A673 (cell line): ENCODE results near the gene MYO1C. TPM values are rescaled to one million over a fixed set of nuclear protein-coding genes. Genes with fewer than 3 reads are reported as not detected.
A peak's percentile ranks its signal among the peaks of the same experiment; 100 is the strongest.

Experiments used
- BruUV-seq: library from RNA; stranded (reverse); fragments of 400-500 nt; replicated peaks from 2 replicates; lab custom pipeline; 2021; lab: Mats Ljungman, UMichigan
- CTCF ChIA-PET: fragments of 300-600 bp; sonication (Branson Sonifier 250); formaldehyde crosslinking; loops from one replicate; lab custom pipeline; 2022; ENCODE audit warnings: antibody characterized with exemption; lab: Charles Lee
- POLR2A ChIA-PET: fragments of 300-600 bp; sonication (Branson Sonifier 250); formaldehyde crosslinking; loops from one replicate; lab custom pipeline; 2022; ENCODE audit warnings: antibody characterized with exemption; ENCODE audit not compliant: low non-redundant PET; lab: Charles Lee
- DNase-seq: peaks from one replicate; pipeline ENCODE4 v3.0.0-alpha.2; 2015; ENCODE audit warnings: low spot score
- H3K27ac ChIP-seq: fragments of 200-600 bp; sonication (generic); 2 replicates; pipeline ENCODE4 v1.5.1; 2016; ENCODE audit warnings: mixed run types, low read depth, mild to moderate bottlenecking, mixed read lengths, antibody characterized with exemption, low read length; ENCODE audit not compliant: poor library complexity, severe bottlenecking
- H3K27me3 ChIP-seq: fragments of 200-600 bp; sonication (generic); replicated peaks from 2 replicates; pipeline ENCODE4 v1.6.1; 2017; ENCODE audit warnings: mixed run types, low read depth, mild to moderate bottlenecking, mixed read lengths, antibody characterized with exemption, low read length; ENCODE audit not compliant: insufficient read depth, poor library complexity
- H3K36me3 ChIP-seq: fragments of 200-600 bp; sonication (generic); 2 replicates; pipeline ENCODE4 v1.6.1; 2016; ENCODE audit warnings: mixed run types, mild to moderate bottlenecking, mixed read lengths, antibody characterized with exemption, low read length; ENCODE audit not compliant: insufficient read depth, poor library complexity, severe bottlenecking
- H3K4me1 ChIP-seq: fragments of 200-600 bp; sonication (generic); 2 replicates; pipeline ENCODE4 v1.6.1; 2017; ENCODE audit warnings: mixed run types, mild to moderate bottlenecking, mixed read lengths, antibody characterized with exemption, low read length; ENCODE audit not compliant: insufficient read depth, poor library complexity, severe bottlenecking
- H3K4me3 ChIP-seq: fragments of 200-600 bp; sonication (generic); 2 replicates; pipeline ENCODE4 v1.5.1; 2016; ENCODE audit warnings: low read depth, mixed run types, mild to moderate bottlenecking, mixed read lengths, low read length; ENCODE audit not compliant: poor library complexity, severe bottlenecking
- H3K9me3 ChIP-seq: fragments of 200-600 bp; sonication (generic); 2 replicates; pipeline ENCODE4 v1.6.1; 2016; ENCODE audit warnings: mixed run types, low read depth, mild to moderate bottlenecking, mixed read lengths, antibody characterized with exemption, low read length; ENCODE audit not compliant: poor library complexity, severe bottlenecking
- EZH2 ChIP-seq: fragments of 200-600 bp; sonication (generic); IDR thresholded peaks from 2 replicates; pipeline ENCODE4 v1.6.1; 2017; ENCODE audit warnings: borderline replicate concordance, low read depth, mild to moderate bottlenecking, mixed read lengths, antibody characterized with exemption, low read length; ENCODE audit not compliant: poor library complexity, severe bottlenecking
- intact Hi-C: fragments of 100-400 bp; cut with micrococcal nuclease; formaldehyde crosslinking; loops from one replicate; pipeline ENCODE4 v1.10.0; 2022; ENCODE audit not compliant: unreplicated experiment
- total RNA-seq: library from RNA; stranded (reverse); gene quantifications from 2 replicates; pipeline ENCODE4 v1.2.3, GENCODE V29; 2021
- TF ChIP-seq, protein P1 (sequence below): fragments of 300-800, 200-600 bp; sonication (generic); conservative IDR thresholded peaks from 2 replicates; pipeline ENCODE4 v1.5.1; 2017; ENCODE audit warnings: low read depth, mild to moderate bottlenecking, antibody characterized with exemption, low read length, moderate library complexity, mixed read lengths

Gene MYO1C
- total RNA-seq, 1 experiment from 2014 or later: 103 TPM

DNA sequence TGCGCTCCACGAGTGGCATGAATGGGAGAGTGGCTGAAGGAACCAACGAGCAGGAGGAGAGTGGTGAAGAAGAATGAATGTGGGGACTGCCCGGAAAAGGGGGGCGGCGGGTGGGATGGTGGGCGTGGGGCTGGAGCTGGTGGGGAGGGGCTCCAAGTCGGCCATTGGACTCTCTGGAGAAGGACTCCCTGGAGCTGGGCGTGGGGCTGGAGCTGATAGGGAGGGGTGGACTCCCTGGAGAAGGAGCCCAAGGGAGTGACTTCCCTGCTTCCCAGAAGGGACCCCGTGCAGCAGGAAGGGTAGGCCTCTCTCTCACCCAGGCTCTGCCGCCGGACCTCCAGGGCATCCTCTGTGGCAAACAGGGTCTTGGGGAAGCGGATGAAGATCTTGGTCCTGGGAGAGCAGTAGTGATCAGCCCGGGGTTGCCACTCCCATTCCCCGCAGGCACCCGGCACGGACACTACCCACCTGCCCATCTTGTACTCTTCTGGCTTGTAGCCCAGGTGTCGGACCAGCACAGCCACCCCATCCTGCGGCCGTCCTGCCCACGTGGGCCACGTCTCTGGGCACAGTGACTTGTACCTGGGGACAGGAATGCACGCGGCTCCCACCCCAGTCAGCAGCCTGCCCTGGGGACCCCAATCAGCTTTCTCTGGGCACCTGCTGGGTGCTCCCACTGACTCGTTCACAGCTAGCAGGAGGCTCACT lies 21.6 kb downstream of the MYO1C start:
- peak; percentile 48 for DNase-seq
- ChIA-PET POLR2A (no interaction called here), CTCF (no interaction called here)
- intact Hi-C loops: no loop called here
- Histone ChIP-seq H3K36me3 (peaks cover 34% of the 10 kb centered on the region), H3K27me3 (no peaks in the 10 kb centered on the region), H3K9me3 (no peaks in the 10 kb centered on the region), H3K4me3 (peak overlapping the region; percentile 16), H3K4me1 (peaks cover 14% of the 10 kb centered on the region), H3K27ac (peak overlapping the region; percentile 63)
- no TSS peak for BruUV-seq
- TF ChIP-seq EZH2: no peak
- TF ChIP-seq, protein P1, sequence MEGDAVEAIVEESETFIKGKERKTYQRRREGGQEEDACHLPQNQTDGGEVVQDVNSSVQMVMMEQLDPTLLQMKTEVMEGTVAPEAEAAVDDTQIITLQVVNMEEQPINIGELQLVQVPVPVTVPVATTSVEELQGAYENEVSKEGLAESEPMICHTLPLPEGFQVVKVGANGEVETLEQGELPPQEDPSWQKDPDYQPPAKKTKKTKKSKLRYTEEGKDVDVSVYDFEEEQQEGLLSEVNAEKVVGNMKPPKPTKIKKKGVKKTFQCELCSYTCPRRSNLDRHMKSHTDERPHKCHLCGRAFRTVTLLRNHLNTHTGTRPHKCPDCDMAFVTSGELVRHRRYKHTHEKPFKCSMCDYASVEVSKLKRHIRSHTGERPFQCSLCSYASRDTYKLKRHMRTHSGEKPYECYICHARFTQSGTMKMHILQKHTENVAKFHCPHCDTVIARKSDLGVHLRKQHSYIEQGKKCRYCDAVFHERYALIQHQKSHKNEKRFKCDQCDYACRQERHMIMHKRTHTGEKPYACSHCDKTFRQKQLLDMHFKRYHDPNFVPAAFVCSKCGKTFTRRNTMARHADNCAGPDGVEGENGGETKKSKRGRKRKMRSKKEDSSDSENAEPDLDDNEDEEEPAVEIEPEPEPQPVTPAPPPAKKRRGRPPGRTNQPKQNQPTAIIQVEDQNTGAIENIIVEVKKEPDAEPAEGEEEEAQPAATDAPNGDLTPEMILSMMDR: no peak

DNA sequence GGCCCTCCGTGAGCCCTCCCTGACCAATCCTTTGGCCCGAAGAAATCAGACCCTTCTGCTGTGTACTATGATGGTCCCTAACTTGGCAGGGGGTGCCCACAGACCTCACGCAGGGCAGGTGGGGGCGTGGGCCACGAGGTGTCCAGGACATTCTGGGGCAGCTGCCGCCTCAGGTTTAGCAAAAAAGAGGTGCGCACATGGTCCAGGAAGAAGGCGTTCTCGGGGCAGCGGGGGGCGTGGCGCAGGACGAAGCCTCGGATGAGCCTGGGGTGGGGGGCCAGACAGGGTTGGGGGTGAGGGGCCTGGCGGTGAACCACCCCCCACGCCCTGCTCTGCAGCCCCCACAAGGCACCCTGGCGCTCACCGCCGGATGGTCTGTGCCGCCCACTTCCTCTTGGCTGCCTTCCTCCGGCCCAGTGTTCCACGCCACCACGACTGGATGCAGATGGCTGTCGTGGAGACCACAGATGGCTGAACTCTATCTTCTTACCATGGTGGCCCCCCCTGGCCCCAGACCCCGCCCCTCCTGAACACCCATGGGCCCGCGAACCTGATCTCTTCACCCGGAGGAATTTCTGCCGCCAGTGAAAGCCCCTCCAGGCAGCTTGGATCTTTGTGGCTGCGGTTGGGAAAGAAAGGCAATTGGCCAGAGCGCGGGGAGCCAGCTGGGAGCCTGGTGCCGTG lies 22.3 kb downstream of the MYO1C start:
- ChIA-PET POLR2A (no interaction called here), CTCF (no interaction called here)
- TF ChIP-seq EZH2: no peak
- TF ChIP-seq, protein P1: no peak
- no peak for DNase-seq
- peaks cover 14% of the 10 kb centered on the region for H3K4me1 ChIP-seq
- no TSS peak for BruUV-seq
- H3K27ac ChIP-seq: peak overlapping the region; percentile 63
- H3K4me3 ChIP-seq: peak overlapping the region; percentile 16
- no peaks in the 10 kb centered on the region for H3K9me3 ChIP-seq
- peaks cover 30% of the 10 kb centered on the region for H3K36me3 ChIP-seq
- intact Hi-C loops: no loop called here
- no peaks in the 10 kb centered on the region for H3K27me3 ChIP-seq

DNA sequence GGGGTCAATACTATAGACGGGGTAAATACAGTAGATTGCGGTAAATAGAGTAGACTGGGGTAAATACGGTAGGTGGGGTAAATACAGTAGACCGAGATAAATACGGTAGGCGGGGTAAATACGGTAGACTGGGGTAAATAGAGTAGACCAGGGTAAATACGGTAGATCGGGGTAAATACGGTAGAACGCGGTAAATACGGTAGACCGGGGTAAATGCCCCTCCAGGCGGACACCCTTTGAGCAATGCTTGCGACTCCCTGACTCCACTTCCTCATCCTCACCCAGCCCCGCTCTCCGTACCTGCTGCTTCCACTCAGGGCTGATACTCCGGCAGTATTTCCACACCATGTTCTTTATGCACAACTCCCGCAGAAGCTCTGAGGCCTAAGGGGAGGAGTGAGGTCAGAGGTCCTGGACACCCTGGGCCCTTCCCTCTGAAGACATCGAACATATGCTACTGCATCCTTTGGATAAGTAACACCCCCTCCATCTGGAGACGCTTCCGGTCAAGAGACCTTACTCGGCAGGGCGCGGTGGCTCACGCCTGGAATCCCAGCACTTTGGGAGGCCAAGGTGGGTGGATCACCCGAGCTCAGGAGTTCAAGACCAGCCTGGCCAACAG lies 23.1 kb downstream of the MYO1C start:
- intact Hi-C loops: no loop called here
- ChIA-PET POLR2A (no interaction called here), CTCF (no interaction called here)
- no TSS peak for BruUV-seq
- Histone ChIP-seq H3K27me3 (no peaks in the 10 kb centered on the region), H3K27ac (no peak overlapping the region), H3K4me1 (peaks cover 14% of the 10 kb centered on the region), H3K36me3 (peaks cover 26% of the 10 kb centered on the region), H3K9me3 (no peaks in the 10 kb centered on the region), H3K4me3 (no peak overlapping the region)
- no peak for TF ChIP-seq EZH2
- TF ChIP-seq, protein P1: no peak
- peak; percentile 64 for DNase-seq
